Measurements from ENCODE around the gene SLIT3.

Gene SLIT3

GRCh38 chr5:169265888-169266287 lies 35.1 kb downstream of the SLIT3 start:
- no peak for DNase-seq (ENCODE audit: low spot score)

- no peak for DNase-seq (ENCODE audit: low spot score)
Observed at GRCh38 chr5:169263591-169263990, 37.3 kb downstream of the SLIT3 start.

- no peak for DNase-seq (ENCODE audit: low spot score)
Observed at GRCh38 chr5:169260896-169261569, 39.9 kb downstream of the SLIT3 start.

- DNase-seq (ENCODE audit: low spot score), result no peak
Observed at GRCh38 chr5:169258372-169259000, 42.5 kb downstream of the SLIT3 start.

- DNase-seq (ENCODE audit: low spot score), result no peak
Observed at GRCh38 chr5:169256191-169256590, 44.7 kb downstream of the SLIT3 start.

GRCh38 chr5:169253071-169253470 lies 47.9 kb downstream of the SLIT3 start:
- DNase-seq (ENCODE audit: low spot score), result no peak

GRCh38 chr5:169251333-169252084 lies 49.4 kb downstream of the SLIT3 start:
- no peak for DNase-seq (ENCODE audit: low spot score)

GRCh38 chr5:169250887-169251286 lies 50.1 kb downstream of the SLIT3 start:
- DNase-seq (ENCODE audit: low spot score), result no peak

GRCh38 chr5:169248996-169249395 lies 51.9 kb downstream of the SLIT3 start:
- DNase-seq (ENCODE audit: low spot score), result no peak

- DNase-seq (ENCODE audit: low spot score), result no peak
Observed at GRCh38 chr5:169248550-169248949, 52.4 kb downstream of the SLIT3 start.

- no peak for DNase-seq (ENCODE audit: low spot score)
Observed at GRCh38 chr5:169244812-169245211, 56.1 kb downstream of the SLIT3 start.

GRCh38 chr5:169243651-169244422 lies 57.1 kb downstream of the SLIT3 start:
- no peak for DNase-seq (ENCODE audit: low spot score)

GRCh38 chr5:169242849-169243186 lies 58.1 kb downstream of the SLIT3 start:
- no peak for DNase-seq (ENCODE audit: low spot score)

GRCh38 chr5:169242175-169242848 lies 58.6 kb downstream of the SLIT3 start:
- DNase-seq (ENCODE audit: low spot score), result no peak

GRCh38 chr5:169229342-169229892 lies 71.5 kb downstream of the SLIT3 start:
- DNase-seq (ENCODE audit: low spot score), result no peak

- no peak for DNase-seq (ENCODE audit: low spot score)
Observed at GRCh38 chr5:169226895-169227294, 74.0 kb downstream of the SLIT3 start.

GRCh38 chr5:169225830-169226356 lies 75.0 kb downstream of the SLIT3 start:
- DNase-seq (ENCODE audit: low spot score), result no peak

- DNase-seq (ENCODE audit: low spot score), result no peak
Observed at GRCh38 chr5:169223595-169223953, 77.4 kb downstream of the SLIT3 start.

- DNase-seq (ENCODE audit: low spot score), result no peak
Observed at GRCh38 chr5:169222934-169223594, 77.9 kb downstream of the SLIT3 start.

GRCh38 chr5:169221519-169221918 lies 79.4 kb downstream of the SLIT3 start:
- no peak for DNase-seq (ENCODE audit: low spot score)

GRCh38 chr5:169219961-169220360 lies 81.0 kb downstream of the SLIT3 start:
- DNase-seq (ENCODE audit: low spot score), result no peak
